ENCODE data around the gene LAMB4.

The LAMB4 gene

GRCh38 chr7:107978815-107979408, 151.2 kb downstream of the LAMB4 start:
- H3K4me3 ChIP-seq (replicated peaks; ENCODE audit: insufficient read depth, low read length) = no peak overlapping the region
- TF ChIP-seq CTCF (IDR thresholded peaks at IDR 0.05; ENCODE audit: insufficient read depth, low read length) = no peak
- H3K27me3 ChIP-seq (ENCODE audit: insufficient read depth, poor library complexity, severe bottlenecking) = no peaks in the 10 kb centered on the region
- H3K27ac ChIP-seq (replicated peaks) = no peak overlapping the region
- no peak for DNase-seq (ENCODE audit: low read depth in 1 of 2, low spot score in 1 of 2)

GRCh38 chr7:107977048-107977447, 153.1 kb downstream of the LAMB4 start:
- no peaks in the 10 kb centered on the region for H3K27me3 ChIP-seq (ENCODE audit: insufficient read depth, poor library complexity, severe bottlenecking)
- TF ChIP-seq POLR2AphosphoS5 (IDR thresholded peaks at IDR 0.05; ENCODE audit: low read depth) (no peak), CTCF (IDR thresholded peaks at IDR 0.05; ENCODE audit: insufficient read depth, low read length) (no peak), GABPA (IDR thresholded peaks at IDR 0.05; ENCODE audit: low read depth) (no peak), SPI1 (IDR thresholded peaks at IDR 0.05; ENCODE audit: borderline replicate concordance, low read depth) (no peak), REST (IDR thresholded peaks at IDR 0.05; ENCODE audit: insufficient replicate concordance, low read depth) (no peak)
- H3K4me3 ChIP-seq (replicated peaks; ENCODE audit: insufficient read depth, low read length) = no peak overlapping the region
- DNase-seq (ENCODE audit: low read depth in 1 of 2, low spot score in 1 of 2) = no peak
- no peak overlapping the region for H3K27ac ChIP-seq (replicated peaks)

- DNase-seq (ENCODE audit: low read depth in 1 of 2, low spot score in 1 of 2) = no peak
- no peak for TF ChIP-seq GABPA (IDR thresholded peaks at IDR 0.05; ENCODE audit: low read depth)
- TF ChIP-seq POLR2AphosphoS5 (IDR thresholded peaks at IDR 0.05; ENCODE audit: low read depth) = no peak
- no peak for TF ChIP-seq REST (IDR thresholded peaks at IDR 0.05; ENCODE audit: insufficient replicate concordance, low read depth)
- H3K27me3 ChIP-seq (ENCODE audit: insufficient read depth, poor library complexity, severe bottlenecking) = no peaks in the 10 kb centered on the region
- no peak overlapping the region for H3K27ac ChIP-seq (replicated peaks)
- H3K4me3 ChIP-seq (replicated peaks; ENCODE audit: insufficient read depth, low read length) = no peak overlapping the region
Observed at GRCh38 chr7:107976620-107977019, 153.5 kb downstream of the LAMB4 start.

- no peak overlapping the region for H3K27ac ChIP-seq (replicated peaks)
- no peak overlapping the region for H3K4me3 ChIP-seq (replicated peaks; ENCODE audit: insufficient read depth, low read length)
- no peak for DNase-seq (ENCODE audit: low read depth in 1 of 2, low spot score in 1 of 2)
- H3K27me3 ChIP-seq (ENCODE audit: insufficient read depth, poor library complexity, severe bottlenecking) = no peaks in the 10 kb centered on the region
- no peak for TF ChIP-seq GABPA (IDR thresholded peaks at IDR 0.05; ENCODE audit: low read depth)
- TF ChIP-seq CTCF (IDR thresholded peaks at IDR 0.05; ENCODE audit: insufficient read depth, low read length) = no peak
- TF ChIP-seq REST (IDR thresholded peaks at IDR 0.05; ENCODE audit: insufficient replicate concordance, low read depth) = no peak
- no peak for TF ChIP-seq POLR2AphosphoS5 (IDR thresholded peaks at IDR 0.05; ENCODE audit: low read depth)
Observed at GRCh38 chr7:107975394-107976013, 154.7 kb downstream of the LAMB4 start.
